GM10266 (cell line): ENCODE results near the gene CDC42BPA.

ENCODE experiments used
- DNase-seq: peaks from one replicate; pipeline ENCODE4 v3.0.0; 2012; ENCODE audit errors: extremely low spot score
- TF ChIP-seq, protein P1 (sequence below): IDR thresholded peaks from 2 replicates; pipeline ENCODE4 v1.5.1; 2012; ENCODE audit warnings: mild to moderate bottlenecking, low read depth; ENCODE audit not compliant: control insufficient read depth, insufficient read depth; ENCODE audit errors: missing control alignments

CDC42BPA gene

DNA sequence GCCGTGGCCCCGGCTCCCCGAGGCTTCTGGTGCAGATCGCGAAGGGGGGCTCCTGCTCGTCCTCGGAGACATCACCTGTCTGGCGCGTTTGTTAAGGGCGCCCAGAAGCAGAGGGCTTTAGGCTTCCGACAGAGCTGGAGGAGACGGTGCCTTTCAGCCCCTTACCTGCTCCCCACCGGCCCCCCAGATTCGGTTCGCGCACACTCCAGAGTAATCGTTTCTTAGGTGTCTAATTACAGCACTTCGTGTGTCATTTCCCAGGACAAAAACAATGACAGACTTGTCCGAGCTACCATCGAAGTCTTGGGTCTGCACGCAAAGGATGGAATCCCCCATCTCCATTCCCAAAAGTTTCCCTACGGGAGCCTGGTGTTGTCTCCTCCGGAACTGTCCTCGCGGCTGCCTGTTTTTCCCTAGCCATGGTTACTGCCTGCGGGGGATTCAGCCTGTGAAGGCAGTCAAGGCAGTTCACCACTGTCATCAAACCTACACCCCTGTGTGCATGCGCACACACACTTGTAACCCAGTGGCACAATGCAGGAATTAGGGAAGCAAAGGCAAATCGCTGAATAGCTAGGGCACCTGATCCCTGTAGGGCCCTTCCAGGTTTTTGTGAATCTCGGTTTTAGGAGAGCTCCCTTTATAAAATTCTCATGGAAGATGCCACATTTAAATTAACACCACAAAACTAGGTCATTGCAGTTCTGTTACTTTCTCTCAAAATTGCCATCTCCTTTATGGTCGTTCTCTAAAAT lies 738 bp upstream of the CDC42BPA start:
- TF ChIP-seq, protein P1, sequence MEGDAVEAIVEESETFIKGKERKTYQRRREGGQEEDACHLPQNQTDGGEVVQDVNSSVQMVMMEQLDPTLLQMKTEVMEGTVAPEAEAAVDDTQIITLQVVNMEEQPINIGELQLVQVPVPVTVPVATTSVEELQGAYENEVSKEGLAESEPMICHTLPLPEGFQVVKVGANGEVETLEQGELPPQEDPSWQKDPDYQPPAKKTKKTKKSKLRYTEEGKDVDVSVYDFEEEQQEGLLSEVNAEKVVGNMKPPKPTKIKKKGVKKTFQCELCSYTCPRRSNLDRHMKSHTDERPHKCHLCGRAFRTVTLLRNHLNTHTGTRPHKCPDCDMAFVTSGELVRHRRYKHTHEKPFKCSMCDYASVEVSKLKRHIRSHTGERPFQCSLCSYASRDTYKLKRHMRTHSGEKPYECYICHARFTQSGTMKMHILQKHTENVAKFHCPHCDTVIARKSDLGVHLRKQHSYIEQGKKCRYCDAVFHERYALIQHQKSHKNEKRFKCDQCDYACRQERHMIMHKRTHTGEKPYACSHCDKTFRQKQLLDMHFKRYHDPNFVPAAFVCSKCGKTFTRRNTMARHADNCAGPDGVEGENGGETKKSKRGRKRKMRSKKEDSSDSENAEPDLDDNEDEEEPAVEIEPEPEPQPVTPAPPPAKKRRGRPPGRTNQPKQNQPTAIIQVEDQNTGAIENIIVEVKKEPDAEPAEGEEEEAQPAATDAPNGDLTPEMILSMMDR: no peak
- DNase-seq: no peak

GRCh38 chr1:227317523-227318015 lies 723 bp downstream of the CDC42BPA start:
- peak; percentile 38 for DNase-seq
- TF ChIP-seq, protein P1: no peak

DNA sequence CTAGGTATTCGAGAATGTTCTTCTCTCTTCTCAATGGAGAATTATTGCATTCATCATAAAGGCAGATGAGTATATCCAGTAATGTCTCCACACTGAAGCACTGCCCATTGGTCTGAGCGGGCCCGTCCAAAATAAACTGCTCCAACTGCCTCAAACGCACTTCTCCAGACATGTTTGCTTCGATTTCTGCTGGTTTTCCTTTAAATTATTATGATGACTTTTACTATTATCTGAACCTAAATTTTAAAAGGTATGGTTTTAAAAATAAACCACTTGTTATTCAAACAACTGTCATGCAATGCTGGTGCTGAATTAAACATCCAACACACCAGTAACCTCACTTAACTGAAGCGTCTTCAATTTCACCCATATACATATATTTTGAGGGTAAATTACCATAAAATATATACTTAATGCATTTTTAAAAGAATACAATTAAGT lies 1.3 kb downstream of the CDC42BPA start:
- DNase-seq: no peak
- TF ChIP-seq, protein P1: no peak

DNA sequence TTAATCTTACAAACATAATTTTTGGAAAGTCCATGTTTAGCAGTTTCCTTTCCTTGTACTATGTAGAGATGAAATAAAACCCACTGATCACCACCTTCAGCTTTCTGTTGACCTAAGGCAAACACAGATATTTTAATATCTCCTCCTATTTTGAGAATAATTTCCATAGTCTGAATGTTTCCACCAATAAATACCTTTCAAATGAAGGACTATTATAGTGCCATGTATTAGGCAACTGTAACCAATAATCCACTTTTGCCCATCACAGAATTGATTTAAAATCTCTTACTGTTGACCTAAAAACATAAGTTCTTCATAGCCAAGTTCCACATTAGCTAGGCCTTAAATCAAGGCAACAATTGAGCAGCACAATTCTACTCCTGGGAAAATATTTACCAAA lies 1.8 kb downstream of the CDC42BPA start:
- TF ChIP-seq, protein P1: no peak
- no peak for DNase-seq

DNA sequence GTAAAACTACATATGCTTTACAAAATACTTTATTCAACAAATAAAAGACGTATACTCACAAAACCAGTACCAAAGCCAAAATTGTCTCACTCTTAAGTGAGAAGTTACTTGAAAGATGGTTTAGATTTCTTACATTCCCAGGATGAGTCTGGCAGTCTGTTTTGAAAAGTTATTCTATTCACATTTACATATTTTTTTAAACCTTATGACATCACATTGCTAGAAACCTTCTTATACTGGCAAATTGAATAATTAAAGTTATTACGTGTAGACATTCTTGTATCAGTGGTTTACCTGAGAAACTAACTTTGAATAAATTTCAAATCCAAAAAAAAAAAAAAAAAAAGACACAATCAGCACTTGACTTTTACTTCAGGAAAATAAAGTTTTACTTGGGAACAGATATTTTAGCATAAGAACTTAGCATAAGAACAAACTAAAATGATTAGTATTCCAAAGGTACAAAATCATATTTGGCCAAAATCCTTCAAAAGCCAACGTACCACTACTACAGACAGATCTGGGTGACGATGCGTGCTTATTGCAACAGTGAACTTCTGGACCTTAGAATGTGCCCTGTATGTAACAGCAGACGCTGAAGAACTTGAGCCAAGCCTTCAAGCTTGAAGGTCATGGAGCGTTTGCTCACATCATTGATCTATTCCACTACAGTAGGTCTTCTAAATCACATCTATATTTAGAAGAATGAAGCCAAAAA lies 2.5 kb downstream of the CDC42BPA start:
- TF ChIP-seq, protein P1: no peak
- no peak for DNase-seq

GRCh38 chr1:227314014-227314848 lies 4.1 kb downstream of the CDC42BPA start:
- TF ChIP-seq, protein P1: no peak

More at GRCh38 chr1:227314014-227314848, 4.1 kb downstream of the CDC42BPA start:
- DNase-seq: no peak
